HG03565 (cell line): Measurements from ENCODE around the gene COX10.

Experiments used
- ATAC-seq: cut with Tn5 transposase; IDR thresholded peaks from one replicate; pipeline ENCODE4 v1.9.1; 2021; ENCODE audit warnings: mild to moderate bottlenecking, moderate library complexity; ENCODE audit not compliant: unreplicated experiment

Gene COX10

DNA sequence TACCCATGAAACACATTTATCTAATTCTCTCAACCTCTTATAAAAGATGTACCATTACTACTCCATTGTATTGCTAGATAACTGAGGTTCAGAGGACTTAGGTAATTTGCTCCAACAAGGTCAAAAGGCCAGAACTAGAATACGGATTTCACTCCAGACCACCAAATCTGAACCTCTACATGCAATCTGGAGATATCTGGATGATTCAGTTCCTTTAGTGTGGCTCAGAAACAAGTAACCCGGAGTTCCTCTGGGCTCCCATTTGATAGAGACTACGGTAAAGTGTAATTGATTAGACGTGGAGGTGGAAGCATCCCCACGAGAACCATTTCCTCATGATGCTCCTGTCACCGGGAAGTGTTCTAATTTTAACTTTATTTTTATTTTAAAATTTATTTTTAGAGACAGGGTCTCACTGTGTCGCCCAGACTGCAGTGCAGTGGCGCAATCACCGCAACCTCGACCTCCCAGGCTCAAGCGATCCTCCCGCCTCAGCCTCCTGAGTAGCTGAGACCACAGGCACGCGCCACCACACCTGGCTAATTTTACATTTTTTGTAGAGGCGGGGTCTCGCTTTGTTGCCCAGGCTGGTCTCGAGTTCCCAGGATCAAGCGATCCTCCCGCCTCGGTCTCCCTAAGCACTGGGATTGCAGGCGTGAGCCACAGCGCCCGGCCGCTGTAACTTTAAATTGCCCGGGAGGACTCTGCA, 608 bp upstream of the COX10 start:
- no peak for ATAC-seq

DNA sequence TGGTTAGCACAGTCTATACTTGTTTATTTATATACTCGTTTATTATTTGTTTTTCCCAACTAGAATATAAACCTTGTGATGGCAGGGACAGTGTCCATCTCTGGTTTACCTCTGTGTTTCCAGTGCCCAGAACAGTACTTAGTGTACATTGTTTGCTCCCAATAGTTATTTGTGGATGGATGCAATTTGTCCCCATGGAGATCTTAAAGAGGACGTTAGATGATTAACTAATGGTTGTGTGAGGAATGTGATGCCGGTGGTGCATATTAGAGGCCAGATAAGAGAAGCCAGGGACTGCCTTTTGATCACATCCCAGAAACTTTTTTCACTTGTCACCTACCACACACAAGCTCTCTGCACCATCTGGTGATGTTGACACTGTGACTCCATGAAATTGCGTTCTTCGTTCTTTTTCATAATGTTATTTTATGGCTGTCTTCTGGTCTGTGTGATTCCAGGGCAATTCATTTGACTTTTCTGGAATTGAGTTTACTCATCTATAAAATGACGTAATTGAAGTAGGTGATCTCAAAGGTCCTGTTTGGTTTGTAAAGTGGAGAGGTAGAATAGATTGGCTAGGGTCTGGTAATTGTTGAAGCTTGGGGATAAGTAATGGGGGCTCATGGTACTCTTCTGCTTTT, 1.2 kb downstream of the COX10 start:
- ATAC-seq = no peak

DNA sequence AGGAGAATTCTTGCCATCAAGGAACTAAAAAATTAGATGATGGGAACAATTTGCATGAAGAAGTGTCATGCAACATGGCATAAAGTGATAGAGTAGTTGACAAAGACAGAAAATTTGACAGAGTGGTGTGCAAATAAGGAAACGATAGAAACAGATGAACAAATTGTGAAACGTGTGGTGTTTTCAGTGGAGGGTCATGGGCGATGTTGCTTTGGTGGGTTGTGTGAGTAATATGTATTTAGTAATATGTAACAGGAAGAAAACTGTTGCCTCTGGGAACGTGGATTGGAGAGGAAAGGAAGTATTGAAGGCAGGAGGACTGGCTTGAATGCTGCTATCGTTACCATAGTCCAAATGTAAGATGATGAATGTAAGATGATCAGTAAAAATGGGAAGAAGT, 3.6 kb downstream of the COX10 start:
- ATAC-seq = no peak

DNA sequence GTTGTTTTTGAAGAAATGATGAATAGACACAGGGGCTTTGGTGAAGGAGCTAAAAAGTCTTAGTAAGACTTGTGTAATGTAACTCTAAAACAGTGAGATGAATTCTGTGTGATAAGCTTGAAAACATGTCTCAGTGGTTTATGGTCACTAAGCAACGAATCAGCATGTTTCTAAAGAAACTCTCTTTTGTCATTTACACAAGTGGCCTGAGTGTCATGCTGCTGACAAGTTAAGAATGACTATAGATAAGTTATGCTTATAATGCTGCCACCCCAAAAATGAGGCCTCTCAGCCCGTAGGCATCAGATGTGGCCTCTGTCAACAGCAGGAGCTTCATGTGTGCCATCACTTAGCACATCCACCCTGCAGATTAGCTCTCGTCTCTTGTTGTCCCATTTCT, 8.7 kb downstream of the COX10 start:
- ATAC-seq = no peak

DNA sequence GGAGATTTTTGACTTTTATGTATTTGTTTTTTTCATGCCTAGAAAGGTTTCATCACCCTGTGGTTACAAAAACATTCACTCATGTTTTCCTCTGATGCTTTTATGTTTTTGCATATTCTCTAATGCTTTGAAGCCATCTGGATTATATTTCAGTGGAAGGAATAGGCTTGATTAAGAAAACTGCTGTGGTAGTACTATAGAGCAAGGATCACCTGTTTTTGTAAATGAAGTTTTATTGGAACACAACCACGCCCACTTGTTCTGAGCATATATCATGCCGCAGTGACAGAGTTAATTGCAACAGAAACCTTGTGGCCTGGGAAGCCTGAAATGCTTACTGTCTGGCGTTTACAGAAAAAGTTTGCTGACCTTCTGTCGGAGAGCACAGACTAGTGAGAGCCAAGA, 11.5 kb downstream of the COX10 start:
- ATAC-seq = no peak

DNA sequence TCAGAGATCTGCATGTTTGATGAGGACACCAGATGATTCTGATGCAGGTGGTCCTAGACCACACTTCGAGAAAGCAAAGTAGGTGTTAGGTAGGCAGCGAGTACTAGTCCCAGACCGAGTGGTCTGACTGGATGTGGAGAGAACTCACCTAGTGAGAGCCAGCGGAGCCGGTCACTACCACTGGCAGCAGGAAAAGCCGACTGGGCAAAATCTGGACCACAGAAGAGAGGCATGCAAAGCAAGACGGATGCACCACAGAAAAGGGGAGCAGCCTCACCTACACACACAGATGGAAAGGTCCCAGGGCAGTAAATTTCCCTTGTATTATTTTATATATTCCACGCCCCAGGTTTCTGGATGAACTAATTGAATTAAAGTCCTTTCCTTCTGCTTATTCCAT, 13.5 kb downstream of the COX10 start:
- no peak for ATAC-seq

DNA sequence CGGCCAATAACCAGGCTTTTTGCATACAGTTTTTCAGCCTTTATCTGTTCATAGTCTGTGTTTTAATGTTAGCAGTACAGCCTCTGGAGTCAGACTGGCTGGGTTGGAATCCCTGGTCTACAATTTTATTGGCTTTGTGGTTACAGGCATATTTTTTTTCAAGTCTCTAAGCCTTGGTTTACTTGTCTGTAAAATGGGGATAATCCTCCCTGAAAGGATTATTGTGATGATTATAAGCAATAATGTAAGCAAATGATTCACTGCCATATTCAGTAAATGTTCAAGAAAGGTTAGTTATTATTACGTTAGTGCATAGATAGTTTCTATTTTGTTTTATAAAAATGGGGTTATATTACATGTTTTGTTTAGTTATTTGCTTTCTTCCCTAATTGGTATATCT, 15.7 kb downstream of the COX10 start:
- ATAC-seq = no peak

DNA sequence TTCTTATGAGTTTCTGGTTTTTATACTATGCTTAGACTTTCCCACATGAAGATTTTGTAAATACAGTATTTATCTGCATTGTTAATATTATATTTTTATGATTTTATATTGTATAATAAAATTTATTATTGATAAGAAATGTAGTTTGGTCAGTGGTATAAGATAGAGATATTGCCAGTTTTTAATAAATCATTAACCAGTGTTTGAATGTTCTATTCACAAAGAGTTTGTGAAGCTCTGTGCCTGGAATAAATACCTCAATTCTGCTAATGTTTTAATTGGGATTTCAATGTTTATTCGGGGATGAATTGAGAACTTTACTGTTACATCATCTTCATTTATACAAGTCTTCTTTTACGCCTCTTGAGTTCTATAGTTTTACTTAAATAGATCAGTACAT, 16.9 kb downstream of the COX10 start:
- no peak for ATAC-seq

DNA sequence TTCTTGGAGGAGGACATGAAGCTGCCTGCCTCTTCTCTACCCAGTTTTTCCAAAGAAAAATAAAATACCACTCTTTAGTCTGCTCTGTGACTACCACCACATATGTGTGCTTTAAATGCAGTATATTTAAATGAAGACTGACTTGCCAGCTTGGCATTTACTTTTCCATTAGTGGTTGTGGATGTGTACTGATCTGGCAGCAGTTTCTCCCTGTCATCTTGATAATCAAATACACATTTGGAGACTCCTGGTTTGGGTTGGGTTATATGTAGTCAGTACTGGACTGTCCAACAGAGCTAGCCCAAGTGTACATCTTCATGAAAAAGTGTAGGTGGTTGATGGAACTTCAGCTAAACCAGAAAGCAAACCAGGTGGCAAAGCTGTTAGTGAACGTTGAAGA, 19.9 kb downstream of the COX10 start:
- no peak for ATAC-seq

DNA sequence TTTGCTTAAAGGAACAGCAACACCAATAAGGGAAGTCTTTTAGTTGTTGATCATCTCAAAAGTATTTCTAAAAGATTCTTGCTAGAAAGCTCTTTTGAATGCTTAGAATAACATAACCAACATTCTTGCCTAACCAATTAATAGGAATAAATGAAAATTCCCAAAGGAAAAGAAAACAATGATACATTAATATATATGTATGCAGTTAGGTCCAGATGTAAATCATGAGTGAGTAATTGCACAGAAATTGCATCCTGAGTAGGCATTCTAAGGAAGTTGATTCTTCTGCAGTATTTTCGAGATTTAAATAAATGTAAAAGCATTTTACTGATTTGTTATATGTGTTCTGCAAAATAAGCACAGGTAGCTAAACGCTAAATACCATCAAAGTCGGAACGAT, 22.1 kb downstream of the COX10 start:
- ATAC-seq = no peak

DNA sequence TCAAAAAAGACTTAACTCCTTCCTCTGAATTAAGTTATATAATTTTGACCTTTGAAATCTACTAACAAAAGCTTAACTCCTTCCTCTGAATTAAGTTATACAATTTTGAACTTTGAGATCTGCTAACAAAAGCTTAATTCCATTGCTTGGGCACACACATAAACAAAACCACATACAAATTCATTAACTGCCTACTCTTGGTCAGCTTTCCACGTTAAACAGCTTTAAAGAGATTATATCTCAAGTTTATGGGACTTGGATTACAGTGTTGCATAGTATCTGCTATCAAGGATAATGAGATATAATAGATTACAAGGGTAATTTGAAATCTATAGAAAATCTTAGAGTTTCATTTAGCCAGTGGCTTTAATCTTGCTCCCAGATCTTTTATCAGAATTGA, 23.5 kb downstream of the COX10 start:
- no peak for ATAC-seq

DNA sequence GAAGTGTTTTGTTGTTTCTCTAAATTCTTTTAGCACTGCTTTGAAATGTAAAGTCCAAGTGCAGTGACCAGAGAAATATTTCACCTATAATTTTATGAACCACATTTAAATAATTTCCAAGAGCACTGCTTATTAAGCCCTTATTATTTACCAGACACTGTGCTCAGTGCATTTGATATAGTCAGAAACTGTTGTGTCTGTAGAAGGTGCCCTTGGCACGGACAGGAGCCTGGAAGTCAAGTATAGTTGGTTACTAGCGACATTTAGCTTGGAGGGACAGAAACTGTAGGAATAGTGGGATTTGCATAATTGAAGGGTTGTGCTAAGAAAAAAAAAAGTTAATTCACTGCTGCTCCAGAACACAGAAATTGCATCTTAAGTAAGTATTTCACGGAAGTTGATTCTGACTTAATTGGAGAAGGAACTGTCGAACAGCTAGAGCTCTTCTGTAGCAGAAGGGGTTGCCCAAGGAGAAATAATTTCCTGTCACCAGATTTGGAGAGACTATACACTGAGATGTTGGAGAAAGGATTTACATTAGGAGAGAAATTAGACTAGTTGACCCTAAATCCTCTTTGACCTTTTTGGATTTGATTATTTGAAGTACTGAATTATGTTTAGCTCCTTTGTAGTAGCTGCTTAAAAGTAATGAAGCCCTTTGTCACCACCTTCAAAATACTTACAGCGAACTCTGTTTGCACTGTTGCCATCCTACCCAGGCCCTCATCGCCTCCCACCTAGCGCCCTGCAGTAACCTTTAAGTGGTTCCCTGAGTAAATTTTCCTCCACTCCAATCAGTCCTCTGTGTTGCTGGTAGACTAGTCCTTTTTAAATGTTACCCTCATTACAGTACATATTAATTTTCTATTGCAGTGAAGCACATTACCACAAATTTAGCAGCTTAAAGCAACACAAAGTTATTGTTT, 25.6 kb downstream of the COX10 start:
- no peak for ATAC-seq

DNA sequence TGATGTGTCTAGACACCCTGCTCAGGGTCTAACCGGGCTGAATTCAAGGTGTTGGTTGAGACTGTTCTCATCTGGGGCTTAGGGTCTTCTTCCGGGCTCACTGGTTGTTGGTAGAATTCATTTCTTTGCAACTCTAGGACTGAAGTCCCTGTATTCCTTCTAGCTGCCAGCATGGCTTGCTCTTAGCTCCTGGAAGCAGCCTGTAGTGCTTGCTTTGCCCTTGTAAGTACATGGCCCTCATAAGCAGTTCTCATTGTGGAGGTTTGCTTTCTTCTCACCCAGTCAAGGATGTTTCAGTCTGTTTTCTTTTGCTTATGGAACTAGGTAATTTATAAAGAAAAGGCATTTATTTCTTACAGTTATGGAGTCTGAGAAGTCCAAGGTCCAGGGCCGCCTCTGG, 26.3 kb downstream of the COX10 start:
- no peak for ATAC-seq

DNA sequence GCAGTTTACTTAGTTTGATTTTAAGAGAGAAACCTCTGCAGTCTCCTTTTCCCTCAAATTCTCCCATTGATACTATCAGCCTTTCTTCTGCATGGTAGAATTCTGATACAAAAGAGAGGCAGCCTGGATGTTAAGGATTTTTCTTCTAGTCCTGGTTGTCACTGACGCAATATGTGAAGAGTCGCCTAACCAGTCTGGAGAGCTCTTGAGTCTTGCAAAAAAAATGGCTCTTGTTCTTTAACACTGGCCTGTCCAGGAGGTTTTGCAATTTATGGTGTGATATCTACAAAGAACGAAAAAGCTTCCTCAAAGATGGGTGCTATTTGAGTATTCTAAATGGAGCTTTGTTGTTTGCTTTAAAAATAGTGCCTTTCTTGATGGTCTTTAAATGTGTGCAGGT, 28.9 kb downstream of the COX10 start:
- no peak for ATAC-seq

DNA sequence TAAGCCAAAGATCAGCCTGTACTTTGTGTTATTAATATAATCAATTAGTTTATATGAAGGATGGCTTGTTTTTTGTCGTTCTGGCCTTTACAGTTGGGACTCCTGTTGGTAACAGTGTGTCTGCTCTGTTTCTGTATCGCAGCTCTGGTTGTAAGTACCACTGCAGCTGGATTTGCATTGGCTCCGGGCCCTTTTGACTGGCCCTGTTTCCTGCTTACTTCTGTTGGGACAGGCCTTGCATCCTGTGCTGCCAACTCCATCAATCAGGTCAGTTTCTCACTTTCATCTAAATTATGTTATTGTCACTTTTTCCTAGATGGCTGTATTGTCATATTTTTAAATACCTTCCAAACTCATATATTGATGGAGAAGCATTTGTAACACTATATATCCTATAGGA, 32.7 kb downstream of the COX10 start:
- no peak for ATAC-seq

DNA sequence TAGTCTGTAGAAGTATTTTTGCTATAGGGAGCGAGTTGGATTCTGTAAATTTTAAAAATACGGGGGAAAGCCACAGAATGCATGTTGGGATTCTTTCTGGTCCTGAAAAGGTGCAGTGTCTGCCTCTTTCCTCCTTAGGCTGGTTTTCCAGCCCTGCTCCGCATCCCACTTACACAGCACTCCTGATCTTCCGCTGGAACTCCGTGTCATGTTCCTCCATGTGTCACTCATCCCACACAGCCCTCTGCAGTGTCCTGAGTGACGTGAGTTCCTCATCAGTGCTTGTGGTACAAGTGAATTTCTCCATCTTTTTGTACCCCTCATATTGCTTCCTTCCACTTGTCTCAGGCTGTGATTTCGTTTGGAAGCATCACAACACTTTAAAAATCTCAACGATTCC, 34.5 kb downstream of the COX10 start:
- ATAC-seq = no peak

DNA sequence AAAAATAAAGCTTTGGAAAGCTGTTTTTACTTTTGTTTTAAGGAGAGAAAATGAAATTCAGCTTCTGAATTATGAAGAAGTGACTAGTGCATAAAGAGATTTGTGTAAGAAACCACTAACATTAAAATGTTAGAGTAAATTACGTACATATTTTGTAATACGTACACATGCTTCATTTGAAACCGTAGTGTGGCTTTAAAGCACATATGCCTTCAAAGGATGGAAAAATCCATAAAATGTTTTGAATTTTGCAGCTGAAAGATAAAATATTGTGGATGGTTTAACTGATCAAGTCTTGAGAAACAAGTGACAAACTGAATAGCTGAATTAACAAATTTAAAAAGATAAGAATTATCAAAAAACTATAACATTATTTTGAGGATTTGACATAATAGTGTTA, 35.4 kb downstream of the COX10 start:
- ATAC-seq = no peak

DNA sequence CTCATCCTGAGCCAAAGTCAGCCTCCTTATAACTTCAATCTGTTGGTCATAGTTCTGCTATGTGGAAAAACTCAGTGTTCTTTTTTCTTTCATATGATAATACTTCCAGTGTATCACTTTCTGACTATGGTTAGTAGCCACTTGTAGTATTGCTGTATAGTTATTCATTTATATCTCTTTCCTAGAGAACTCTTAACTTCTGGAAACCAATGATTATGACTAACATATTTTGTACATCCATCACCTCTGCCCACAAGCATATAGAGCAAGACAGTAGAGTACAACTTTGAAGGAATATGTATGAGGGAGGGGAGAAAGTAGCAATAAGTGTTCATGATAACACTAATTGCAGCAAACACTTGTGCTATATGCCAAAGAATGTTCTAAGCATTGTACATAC, 38.6 kb downstream of the COX10 start:
- ATAC-seq = no peak

DNA sequence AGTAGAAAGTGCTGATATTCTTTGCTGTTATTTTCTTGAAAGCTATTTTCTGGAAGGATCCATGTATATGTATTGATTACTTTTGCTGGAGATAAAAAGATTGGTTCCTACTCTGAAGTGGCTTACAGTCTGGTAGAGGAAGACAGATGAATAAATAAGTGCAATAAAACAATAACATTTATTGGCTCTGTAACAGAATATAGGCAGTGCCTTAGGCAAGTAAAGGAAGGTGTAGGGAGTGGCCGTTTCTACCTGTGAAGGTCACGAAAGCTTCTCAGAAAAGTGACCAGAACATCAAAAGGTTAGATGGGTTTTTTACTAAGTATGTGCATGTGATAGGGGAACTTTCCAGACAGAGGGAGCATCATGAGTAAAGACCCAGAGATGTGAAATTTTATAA, 43.1 kb downstream of the COX10 start:
- ATAC-seq = no peak

DNA sequence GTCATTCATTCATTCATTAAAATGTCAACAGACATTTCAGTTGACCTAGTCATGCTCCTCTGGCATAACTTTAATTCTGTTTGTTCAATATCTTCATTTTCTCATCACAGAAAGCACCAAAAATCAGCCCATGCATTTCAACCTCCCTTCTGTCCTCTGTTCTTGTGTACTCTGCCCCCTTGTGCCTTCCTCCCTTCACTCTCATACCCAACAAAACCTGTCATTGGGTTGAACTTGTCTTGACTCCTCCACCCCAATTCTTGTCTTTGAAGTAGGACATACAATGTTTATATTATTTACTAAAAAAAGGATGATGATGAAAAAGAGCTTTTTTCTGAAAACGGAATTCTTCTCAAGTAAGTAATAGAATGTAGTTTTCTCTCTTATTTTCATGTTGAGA, 43.8 kb downstream of the COX10 start:
- ATAC-seq = no peak

DNA sequence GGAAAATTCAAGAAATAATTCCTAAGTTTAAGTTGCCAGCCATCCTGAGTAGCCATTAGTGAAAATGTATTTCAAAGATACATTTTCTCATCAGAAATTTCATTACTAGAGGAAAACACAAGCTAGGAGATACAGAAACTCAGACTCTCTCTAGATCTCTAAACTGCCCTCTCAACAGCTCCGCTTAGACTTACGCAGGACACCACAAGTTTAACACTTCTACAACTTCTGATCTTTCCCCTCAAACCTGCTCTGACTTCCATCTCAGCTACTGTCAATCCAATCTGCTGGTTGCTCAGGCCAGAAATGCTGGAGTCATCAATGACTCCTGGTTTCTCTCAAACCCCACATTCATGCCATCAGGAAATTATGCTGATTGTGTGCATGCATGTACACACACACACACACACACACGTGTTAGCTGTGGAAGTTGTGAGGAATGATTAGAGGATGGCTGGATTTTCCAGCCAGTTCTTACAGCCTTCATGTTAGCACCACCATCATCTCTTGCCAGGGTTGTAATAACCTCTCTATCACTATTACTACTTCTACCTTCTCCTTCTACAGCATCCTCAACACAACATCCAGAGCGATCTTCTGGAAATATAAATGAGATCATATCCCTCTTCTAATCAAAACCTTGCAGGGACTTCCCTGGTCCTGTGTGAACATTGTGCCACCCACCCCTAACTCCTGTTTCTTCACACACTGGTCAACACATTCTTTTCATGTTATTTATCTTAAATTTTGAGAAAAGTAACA, 47.1 kb downstream of the COX10 start:
- ATAC-seq = no peak
